ENCODE measurements around the gene MAP3K15.
"Not testable (repeated sequence)": the region's sequence is repeated elsewhere in the genome, so short reads cannot be mapped to it uniquely, and the experiment has no call there.

The MAP3K15 gene

DNA sequence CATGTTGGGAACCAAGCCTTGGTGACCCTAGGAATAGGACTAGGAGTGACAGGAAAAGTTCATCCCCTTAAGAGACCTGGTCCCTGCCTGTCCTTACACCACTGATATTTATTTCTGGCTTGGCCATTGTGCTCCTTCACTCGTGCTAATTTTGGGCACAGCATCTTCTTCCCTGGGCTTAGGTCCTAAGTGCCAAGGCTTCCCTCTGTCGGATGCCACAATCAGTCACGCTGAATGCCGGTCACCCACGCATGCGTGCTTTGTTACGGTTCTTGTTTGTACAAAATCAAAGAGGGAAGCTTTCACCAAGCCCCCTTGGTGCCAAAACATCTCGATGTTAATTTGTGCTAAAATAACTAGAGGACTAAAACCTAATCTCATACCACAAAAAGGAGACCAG is 17.4 kb upstream of the MAP3K15 start:
- no peak for DNase-seq (ENCODE audit: low read depth)

DNA sequence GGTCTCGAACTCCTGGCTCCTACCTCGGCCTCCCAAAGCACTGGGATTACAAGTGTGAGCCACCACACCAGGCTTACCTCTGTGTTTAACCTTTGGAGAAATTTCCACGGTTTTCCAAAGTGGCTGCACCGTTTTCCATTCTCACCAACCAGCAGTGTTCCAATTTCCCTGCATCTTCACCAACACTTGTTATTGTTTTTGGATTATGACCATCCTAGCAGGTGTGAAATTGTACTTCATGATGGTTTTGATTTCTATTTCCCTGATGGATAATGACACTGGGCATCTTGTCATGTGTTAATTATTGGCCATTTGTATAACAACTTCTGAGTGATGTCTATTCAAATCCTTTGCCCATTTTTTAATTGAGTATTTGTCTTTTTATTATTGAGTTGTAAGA is 2.7 kb upstream of the MAP3K15 start:
- DNase-seq (ENCODE audit: low read depth): no peak

DNA sequence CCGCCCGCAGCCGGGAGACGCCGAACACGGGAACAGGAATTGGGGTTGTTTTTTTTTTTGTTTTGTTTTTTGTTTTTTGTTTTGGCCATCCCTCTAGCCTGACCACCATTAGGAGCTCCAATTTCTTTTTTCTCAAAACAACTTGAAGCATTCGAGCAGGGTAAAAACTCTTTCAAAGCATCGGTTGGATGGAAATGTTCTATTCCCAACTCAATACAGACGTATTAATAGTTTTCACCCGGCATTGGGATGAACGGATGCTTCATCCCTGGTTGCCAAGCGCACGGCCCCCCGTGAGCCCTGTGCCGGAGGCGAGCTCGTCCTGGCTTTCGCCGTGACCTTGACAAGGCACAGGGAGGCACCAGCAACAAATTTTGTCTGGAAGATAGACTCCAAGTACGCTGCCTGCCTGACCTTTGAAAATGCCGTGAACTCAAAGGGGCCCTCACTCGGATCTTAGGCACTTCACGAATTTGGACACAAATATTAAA is 352 bp upstream of the MAP3K15 start:
- DNase-seq (ENCODE audit: low read depth): no peak

DNA sequence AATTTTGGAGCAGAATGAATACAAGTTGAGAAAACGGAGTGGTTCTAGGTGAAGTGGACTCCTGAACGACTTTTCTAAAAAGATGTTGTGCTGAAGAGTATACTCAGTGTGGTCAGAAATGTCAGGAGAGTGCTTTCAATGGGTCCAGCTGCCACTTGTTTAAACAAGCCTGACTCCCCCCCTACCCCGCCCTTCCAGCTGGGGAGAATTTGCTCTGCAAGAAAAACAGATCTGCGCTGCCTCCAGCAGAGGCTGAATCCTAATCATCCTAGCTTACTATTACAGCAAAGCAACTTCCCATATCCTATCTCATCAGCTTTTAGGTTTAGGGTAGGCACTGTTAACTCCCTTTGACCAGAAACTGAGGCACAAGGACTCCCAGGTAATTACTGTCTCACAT is 1.9 kb downstream of the MAP3K15 start:
- DNase-seq (ENCODE audit: low read depth): no peak

DNA sequence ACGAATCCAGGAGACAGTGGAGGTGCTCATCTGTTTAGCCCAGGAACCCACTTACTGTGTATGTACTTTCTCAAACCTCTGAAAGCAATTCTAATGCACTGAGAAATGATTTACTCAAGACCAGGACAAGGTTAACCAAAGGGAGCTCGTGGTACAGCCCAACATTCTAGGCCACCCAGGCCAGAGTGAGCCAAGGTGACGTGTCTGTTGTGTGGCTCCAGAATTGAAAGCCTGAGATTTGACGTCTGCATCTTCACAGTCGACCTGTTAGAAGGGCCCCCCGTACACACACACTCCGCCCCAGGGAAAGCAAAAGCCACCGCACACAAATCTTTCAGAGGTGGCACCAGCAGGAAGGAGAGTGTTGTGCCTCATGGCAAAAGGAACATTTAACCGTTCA is 2.3 kb downstream of the MAP3K15 start:
- DNase-seq (ENCODE audit: low read depth): no peak

DNA sequence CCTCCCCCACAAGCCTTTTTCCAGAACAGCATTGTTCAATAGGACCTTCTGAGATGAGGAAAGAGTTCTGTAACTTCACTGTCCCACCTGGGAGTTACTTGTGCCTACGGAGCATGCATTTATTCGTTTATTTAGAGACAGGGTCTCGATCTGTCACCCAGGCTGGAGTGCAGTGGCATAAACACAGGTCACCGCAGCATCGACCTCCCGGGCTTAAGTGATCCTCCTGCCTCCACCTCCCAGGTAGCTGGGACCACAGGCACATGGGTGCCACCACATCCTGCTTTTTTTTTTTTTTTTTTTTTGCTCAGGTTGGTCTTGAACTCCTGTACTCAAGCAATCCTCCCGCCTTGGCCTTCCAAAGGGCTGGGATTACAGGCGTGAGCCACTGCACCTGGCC is 2.9 kb downstream of the MAP3K15 start:
- no peak for DNase-seq (ENCODE audit: low read depth)

DNA sequence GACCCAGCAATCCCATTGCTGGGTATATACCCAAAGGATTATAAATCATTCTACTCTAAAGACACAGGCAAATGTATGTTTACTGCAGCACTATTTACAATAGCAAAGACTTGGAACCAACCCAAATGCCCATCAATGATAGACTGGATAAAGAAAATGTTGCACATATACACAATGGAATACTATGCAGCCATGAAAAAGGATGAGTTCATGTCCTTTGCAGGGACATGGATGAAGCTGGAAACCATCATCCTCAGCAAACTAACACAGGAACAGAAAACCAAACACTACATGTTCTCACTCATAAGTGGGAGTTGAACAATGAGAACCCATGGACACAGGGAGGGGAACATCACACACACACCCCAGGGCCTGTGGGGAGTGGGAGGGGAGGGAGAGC is 3.5 kb downstream of the MAP3K15 start:
- DNase-seq (ENCODE audit: low read depth): not testable (repeated sequence)

DNA sequence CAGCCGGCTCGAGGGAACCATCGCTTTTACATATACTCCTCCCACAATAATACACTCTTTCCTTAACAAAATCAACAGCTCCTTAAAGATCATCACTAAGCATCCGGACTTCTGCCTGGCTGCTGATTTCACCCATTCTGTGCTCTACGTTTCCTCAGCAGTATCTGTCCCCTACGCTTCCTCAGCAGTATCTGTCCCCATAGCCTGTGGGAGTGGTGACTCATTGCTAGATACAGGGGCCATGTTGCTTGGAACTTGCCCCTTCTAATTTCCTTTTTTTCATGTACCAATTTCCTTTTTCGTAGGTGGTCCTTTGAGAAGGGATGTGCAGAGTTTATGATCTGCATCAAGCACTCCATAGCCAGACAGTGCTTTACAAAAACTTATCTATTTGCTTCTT is 18.6 kb downstream of the MAP3K15 start:
- no peak for DNase-seq (ENCODE audit: low read depth)

DNA sequence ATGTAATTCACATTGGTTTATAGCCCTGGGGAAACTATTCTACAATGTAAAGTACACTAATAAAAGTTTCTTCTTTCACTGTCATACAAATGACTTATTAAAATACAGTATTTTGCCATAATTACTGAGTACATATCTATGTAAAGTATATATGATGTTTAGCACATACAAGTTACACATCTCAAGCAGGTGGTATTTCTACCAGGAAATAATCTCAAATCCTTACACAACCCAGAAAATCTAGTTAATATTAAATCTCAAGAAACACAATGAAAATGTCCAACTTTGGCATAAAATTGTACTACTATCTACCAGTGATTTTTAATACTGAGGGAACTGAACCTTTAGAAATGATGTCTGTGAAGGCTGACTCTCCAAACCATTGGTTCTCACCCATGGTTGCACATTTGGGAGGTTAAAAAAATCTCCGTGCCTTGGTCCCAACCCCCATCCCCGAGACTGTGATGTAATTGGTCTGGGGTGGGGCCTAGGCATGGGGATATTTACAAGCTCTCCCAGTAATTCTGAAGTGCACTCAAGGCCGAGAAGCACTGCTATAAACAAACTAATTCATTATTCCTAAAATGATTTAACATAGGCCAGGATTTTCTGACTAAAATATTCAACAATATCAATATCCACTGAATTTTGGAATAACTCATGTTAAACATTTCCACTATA is 27.6 kb downstream of the MAP3K15 start:
- DNase-seq (ENCODE audit: low read depth): no peak

DNA sequence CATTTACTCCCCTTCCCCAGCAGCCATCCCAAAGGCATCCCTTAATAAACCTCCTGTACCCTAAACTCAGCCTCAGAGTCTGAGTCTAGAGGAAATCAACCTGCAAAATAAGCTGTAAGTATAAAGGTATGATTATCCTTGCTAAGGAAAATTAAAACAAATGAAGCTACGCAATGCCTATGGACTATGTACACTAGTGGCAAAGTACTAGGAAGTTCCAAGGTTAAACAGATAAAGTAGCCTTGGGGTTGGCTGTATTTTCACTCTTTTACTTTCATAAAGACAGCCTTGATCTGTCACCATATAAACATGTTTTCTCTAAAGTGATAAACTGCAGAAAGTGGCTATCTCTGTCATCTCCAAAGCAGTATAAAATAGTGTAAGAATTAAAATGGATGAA is 35.9 kb downstream of the MAP3K15 start:
- DNase-seq (ENCODE audit: low read depth): no peak

DNA sequence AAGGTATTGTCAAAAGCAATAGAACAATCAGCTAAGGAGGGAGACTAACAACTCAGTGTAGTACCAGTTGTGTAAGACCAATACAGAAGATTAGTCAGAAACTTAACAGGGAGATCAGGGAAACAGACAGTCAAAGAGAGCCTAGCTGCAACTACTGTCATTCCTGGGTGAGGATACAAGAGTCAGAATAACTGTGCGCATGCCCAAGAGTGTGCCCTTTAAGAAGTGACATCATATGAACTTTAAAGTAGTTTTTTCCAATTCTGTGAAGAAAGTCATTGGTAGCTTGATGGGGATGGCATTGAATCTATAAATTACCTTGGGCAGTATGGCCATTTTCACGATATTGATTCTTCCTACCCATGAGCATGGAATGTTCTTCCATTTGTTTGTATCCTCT is 46.9 kb downstream of the MAP3K15 start:
- DNase-seq (ENCODE audit: low read depth): not testable (repeated sequence)

DNA sequence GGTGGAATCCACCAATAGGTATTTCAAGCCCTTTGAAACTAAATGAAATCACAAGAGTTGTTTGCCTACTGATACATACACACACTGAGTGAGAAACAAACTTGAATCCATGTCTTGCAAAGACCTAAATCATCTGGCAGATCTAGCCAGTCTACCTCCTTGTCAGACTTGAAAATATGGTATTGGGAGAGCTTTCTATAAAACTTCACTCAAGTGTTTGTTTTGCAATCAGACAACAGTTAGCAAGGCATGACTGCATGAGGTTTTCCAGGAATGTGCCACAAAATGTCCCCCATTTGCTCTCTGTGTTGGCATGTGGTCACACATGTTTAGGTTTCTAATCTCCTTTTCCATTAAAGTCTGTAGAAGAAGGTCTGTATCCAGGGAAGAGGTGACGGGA is 52.4 kb downstream of the MAP3K15 start:
- DNase-seq (ENCODE audit: low read depth): no peak

DNA sequence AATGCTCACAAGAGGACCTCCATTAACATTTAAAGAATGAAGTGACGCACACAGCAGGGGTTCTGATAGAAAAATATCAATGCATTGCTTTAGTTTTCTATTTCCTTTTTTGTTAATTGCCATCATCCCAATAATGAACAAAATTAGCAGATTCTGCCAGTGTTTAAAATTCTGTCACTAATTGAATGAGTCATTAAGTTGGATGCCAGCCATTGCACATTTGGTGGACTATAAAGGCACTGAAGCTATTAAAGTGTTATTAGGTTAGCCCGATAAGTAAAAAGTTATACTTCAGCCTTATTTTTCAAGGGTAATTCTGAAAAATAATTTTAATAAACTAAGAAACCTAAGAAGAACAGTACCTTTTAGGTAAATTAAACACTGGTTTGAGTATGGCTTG is 53.1 kb downstream of the MAP3K15 start:
- DNase-seq (ENCODE audit: low read depth): no peak

DNA sequence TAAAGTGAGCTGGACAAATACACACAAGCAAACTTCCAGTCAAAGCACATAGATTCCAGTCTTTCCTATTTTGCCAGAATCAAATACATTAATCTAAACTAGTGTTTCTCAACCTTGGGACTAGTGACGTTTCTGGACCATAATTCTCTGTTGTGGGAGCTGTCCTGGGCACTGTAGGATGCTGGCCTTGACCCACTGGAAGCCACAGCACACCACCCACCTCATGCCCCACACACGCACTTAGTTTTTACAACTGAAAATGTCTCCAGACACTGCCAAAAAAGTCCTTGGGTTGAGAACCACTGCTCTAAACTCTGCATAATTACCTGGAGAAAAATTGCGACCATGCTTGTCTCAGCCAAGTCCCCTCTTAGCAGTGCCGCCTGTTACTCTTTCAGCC is 57.6 kb downstream of the MAP3K15 start:
- no peak for DNase-seq (ENCODE audit: low read depth)

DNA sequence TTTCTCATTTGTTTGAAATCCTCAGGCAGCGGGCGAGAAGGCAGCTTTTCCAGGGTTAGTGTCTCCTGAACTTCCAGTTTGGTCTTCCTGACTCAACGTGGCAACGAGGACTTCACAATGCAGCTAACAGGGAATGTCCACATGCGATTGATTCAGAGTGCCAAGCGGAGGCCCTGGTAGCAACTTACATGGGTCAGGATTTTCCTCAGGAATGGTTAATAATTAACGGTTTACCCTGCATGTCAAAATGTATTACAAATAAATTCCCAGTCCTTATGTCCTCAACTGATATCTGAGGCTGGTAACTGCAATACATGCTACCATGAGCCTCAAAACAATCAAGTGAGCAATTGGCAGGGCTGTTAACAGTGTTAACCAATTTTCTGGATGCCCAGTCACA is 67.2 kb downstream of the MAP3K15 start:
- no peak for DNase-seq (ENCODE audit: low read depth)

DNA sequence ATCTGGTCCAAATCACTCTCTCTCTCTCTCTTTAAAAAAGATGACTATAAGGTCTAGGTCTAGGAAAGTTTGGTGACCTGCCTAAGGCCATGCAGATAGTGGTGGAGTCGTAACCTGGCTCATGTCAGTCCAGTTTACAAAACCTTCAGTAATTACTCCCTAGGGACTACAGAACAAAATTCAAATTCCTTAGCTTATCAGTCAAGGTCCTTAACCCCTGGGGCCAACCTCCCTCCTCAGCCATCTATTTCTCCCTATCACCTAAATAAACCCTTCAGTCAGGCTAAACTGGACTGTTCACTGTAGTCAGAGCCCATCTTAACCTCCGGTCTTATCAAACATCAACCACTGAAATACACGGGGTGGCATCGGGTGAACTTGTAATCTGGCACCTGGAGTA is 68.9 kb downstream of the MAP3K15 start:
- no peak for DNase-seq (ENCODE audit: low read depth)

DNA sequence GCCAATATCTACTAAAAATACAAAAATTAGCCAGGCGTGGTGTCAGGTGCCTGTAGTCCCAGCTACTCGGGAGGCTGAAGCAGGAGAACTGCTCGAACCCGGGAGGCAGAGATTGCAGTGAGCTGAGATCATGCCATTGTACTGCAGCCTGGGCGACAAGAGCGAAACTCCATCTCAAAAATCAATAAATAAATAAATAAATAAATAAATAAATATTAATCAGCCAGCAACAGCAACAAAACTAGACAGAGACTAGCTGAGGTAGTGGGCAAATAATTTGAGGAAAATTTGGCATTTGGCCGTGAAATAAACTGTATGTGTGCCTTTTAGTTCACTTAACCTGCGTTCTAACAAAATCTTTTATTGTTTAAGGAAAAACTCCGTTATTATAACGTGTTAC is 69.5 kb downstream of the MAP3K15 start:
- DNase-seq (ENCODE audit: low read depth): not testable (repeated sequence)

DNA sequence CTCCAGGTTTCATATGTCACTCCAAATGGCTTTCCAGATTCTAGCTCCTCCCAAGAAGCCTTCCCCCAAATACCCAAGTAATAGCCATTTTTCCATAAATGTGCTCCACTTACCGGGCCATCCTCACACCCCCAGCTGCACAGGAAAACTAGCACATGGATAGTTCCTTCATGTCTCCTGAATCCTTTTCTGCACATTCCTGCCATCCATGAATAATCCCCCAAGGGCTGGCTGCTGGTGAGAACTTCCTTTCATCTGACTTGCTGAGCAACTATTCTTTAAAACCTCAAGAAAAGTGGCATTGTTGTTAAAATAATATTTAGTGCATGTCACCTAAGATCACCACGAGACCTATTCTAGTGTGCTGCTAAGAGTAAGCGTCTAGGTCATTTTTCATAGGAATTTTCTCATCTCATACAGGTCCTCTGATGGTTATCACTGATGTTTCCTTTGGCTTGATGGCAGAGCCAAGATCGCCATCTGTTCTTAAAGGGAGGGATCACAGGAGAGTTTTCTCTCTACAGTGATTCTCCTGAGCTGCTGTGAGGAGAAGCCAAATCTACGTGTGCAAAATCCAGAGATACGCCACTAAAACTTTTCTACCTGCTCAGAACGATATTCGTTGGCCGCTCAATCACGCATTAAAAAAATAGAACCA is 71.3 kb downstream of the MAP3K15 start:
- DNase-seq (ENCODE audit: low read depth): no peak

DNA sequence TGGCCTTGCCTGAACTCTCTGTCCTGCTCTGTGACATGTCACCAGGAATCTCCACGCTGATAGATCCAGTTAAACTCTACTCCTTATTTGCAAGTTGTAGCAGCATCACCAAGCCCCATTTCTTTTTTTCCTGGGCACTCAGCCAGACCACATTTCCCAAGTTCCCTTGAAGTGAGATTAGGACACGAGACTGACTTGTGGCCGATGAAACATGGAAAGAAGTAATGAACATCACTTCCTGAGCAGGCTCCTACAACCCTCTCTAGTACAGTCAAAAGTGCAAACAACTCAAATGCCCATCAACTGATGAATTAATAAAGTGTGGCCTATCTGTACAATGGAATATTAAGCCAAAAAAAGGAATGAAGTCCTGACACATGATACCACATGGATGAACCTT is 74.6 kb downstream of the MAP3K15 start:
- DNase-seq (ENCODE audit: low read depth): peak; percentile 32

DNA sequence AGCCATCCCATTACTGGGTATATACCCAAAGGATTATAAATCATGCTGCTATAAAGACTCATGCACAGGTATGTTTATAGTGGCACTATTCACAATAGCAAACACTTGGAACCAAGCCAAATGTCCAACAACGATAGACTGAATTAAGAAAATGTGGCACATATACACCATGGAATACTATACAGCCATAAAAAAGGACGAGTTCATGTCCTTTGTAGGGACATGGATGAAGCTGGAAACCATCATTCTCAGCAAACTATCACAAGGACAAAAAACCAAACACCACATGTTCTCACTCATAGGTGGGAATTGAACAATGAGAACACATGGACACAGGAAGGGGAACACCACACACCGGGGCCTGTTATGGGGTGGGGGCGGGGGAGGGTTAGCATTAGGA is 92.6 kb downstream of the MAP3K15 start:
- DNase-seq (ENCODE audit: low read depth): not testable (repeated sequence)

DNA sequence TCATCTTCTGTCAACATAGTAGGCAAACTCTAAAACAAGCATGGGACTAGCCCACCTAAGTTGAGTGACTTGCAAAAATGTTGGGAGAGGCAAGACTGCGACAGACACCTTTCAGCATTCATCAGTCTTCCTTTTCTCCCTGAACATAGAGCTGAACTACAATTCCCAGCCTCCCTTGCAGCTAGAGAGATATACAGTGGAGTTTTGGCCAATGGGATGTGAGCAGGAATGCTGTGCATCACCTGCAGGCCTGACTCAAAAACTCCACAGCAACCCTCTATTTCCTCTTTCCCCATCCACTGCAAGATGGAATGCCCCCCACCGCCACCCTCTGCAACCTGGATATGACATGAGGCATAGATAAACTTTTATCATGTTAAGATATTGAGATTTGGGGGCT is 105.0 kb downstream of the MAP3K15 start:
- DNase-seq (ENCODE audit: low read depth): no peak

DNA sequence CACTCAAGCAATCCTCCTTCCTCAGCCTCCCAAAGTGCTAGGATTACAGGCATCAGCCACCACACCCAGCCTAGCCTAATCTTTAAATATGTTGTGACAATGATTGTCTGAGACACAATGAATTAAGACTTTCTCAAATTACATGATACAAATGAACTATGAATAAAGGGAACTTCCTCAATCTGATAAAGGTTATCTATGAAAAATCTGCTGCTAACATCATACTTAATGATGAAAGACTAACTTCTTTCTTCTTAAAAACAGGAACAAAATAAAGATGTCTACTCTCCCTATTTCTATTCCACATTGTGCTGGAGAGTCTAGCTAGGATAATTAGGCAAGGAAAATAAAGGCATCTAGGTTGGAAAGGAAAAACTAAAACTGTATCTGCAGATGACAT is 111.6 kb downstream of the MAP3K15 start:
- DNase-seq (ENCODE audit: low read depth): no peak

DNA sequence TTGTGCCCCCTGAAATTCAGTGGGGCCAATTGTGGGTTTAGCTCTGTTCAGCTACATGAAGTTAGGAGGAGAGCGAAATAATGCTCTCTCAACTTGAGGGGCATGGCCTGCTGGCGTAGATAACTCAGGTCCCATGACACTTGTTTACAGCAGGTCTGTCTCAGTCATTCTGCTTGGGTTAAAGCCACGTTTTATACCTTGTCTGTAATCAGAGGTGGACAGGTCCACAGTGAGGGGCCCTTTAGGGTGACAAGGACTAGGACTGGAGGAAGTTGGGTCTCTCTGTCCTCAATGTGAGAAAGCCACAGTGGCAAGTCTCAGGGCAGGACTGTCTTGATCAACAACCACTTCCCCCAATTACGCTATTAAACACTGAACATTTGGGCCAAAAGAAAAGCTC is 122.6 kb downstream of the MAP3K15 start:
- no peak for DNase-seq (ENCODE audit: low read depth)

DNA sequence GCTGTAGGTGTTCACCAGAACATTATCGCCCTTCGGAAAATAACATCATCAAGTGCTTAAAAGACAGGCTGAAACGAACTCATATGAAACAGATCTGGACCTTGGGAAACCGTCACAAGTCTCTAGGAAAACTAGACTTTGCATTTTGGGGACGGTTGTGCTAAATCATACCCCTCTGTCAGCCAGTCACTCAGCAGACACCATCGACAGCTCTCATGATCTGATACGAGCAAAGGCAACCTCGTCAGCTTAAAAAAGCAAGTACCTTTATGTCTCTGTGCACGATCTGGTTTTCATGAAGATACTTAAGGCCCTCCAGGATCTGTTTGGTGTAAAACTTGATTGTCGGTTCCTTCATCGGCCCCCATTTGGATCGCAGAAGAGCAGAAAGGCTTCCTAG is 123.2 kb downstream of the MAP3K15 start:
- no peak for DNase-seq (ENCODE audit: low read depth)
